ENCODE data around the gene ANTXR1. TPM values are rescaled to one million over a fixed set of nuclear protein-coding genes. Genes with fewer than 3 reads are reported as not detected.
"Not testable (repeated sequence)": the region's sequence is repeated elsewhere in the genome, so short reads cannot be mapped to it uniquely, and the experiment has no call there.

ANTXR1 gene
- total RNA-seq, 4 donors from 2014 or later = 53.7 to 69.0 (median 59.3) TPM

GRCh38 chr2:69224512-69224837 is 211.5 kb downstream of the ANTXR1 start:
- Histone ChIP-seq H3K27ac (no peak overlapping the region), H3K4me1 (peaks cover 0 to 26% (median 1%) of the 10 kb centered on the region in 4 donors), H3K9me3 (no peaks in the 10 kb centered on the region), H3K27me3 (no peaks in the 10 kb centered on the region), H3K36me3 (peaks cover 0 to 6% (median 0%) of the 10 kb centered on the region in 3 donors), H3K4me3 (no peak overlapping the region)
- WGBS, 2 donors = 62 to 73% methylated on average over 3 of the region's 3 CpGs
- no peak for DNase-seq (ENCODE audit: low spot score in 2 of 2)
- TF ChIP-seq EP300 (IDR thresholded peaks at IDR 0.05) = no peak
- no peak for TF ChIP-seq POLR2A (IDR thresholded peaks at IDR 0.05)
- TF ChIP-seq CTCF (IDR thresholded peaks at IDR 0.05) = no peak

- no peaks in the 10 kb centered on the region for H3K27me3 ChIP-seq
- H3K36me3 ChIP-seq = peaks cover 0 to 10% (median 0%) of the 10 kb centered on the region in 3 donors
- H3K4me1 ChIP-seq = peaks cover 0 to 24% (median 1%) of the 10 kb centered on the region in 4 donors
- no peaks in the 10 kb centered on the region for H3K9me3 ChIP-seq
- DNase-seq (ENCODE audit: low spot score in 2 of 2) = no peak
- WGBS, 2 donors = 72 to 79% methylated on average over 2 of the region's 2 CpGs
- no peak overlapping the region for H3K4me3 ChIP-seq
- no peak overlapping the region for H3K27ac ChIP-seq
- TF ChIP-seq POLR2A (IDR thresholded peaks at IDR 0.05) (no peak), CTCF (IDR thresholded peaks at IDR 0.05) (no peak), EP300 (IDR thresholded peaks at IDR 0.05) (no peak)
Measured at GRCh38 chr2:69225933-69226332, 213.0 kb downstream of the ANTXR1 start.

GRCh38 chr2:69226903-69227302 is 213.9 kb downstream of the ANTXR1 start:
- no peak for DNase-seq (ENCODE audit: low spot score in 2 of 2)
- WGBS, 2 donors = 86 to 91% methylated on average over 3 of the region's 3 CpGs

GRCh38 chr2:69227716-69228115 is 214.7 kb downstream of the ANTXR1 start:
- H3K36me3 ChIP-seq = peaks cover 0 to 10% (median 0%) of the 10 kb centered on the region in 3 donors
- no peak overlapping the region for H3K27ac ChIP-seq
- H3K4me3 ChIP-seq = no peak overlapping the region
- no peaks in the 10 kb centered on the region for H3K27me3 ChIP-seq
- peaks cover 0 to 8% (median 0%) of the 10 kb centered on the region in 4 donors for H3K4me1 ChIP-seq
- TF ChIP-seq POLR2A (IDR thresholded peaks at IDR 0.05) = no peak
- TF ChIP-seq CTCF (IDR thresholded peaks at IDR 0.05) = no peak
- TF ChIP-seq EP300 (IDR thresholded peaks at IDR 0.05) = no peak
- DNase-seq (ENCODE audit: low spot score in 2 of 2) = no peak
- H3K9me3 ChIP-seq = no peaks in the 10 kb centered on the region

More at GRCh38 chr2:69226903-69227302, 213.9 kb downstream of the ANTXR1 start:
- Histone ChIP-seq H3K36me3 (peaks cover 0 to 10% (median 0%) of the 10 kb centered on the region in 3 donors), H3K9me3 (no peaks in the 10 kb centered on the region), H3K27me3 (no peaks in the 10 kb centered on the region), H3K4me3 (no peak overlapping the region), H3K4me1 (peaks cover 0 to 16% (median under 1%) of the 10 kb centered on the region in 4 donors), H3K27ac (no peak overlapping the region)
- TF ChIP-seq POLR2A (IDR thresholded peaks at IDR 0.05) (no peak), EP300 (IDR thresholded peaks at IDR 0.05) (no peak), CTCF (IDR thresholded peaks at IDR 0.05) (no peak)

GRCh38 chr2:69230946-69231345 is 218.0 kb downstream of the ANTXR1 start:
- not testable (repeated sequence) for H3K36me3 ChIP-seq; DNase-seq (ENCODE audit: low spot score in 2 of 2); H3K9me3 ChIP-seq; H3K27ac ChIP-seq; H3K4me1 ChIP-seq; H3K27me3 ChIP-seq; H3K4me3 ChIP-seq
- WGBS, 2 donors = 97 to 100% methylated on average over 1 of the region's 1 CpG
